ENCODE results near the gene ENTR1. TPM values are rescaled to one million over a fixed set of nuclear protein-coding genes. Genes with fewer than 3 reads are reported as not detected.

Gene ENTR1
- total RNA-seq, 4 donors from 2014 or later = 19.5 to 44.0 (median 21.2) TPM

DNA sequence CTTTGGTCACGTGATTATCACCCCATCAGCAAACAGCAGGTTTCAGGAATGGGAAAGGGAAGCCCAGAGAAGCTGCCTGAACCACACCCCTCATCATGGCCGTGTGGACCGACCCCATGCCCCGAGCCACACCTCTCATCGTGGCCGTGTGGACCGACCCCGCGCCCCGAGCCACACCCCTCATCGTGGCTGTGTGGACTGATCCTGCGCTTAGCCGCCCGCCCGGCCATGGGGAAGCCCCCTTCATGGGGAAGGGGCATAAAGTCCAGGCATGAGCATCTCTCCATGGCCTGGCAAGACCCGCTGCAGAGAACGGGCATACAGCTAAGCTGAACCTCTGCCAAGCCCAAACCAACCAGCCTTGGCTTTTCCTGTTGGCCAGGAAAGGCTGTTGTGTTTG lies 16.9 kb downstream of the ENTR1 start:
- H3K4me1 ChIP-seq = no peaks in the 10 kb centered on the region
- H3K4me3 ChIP-seq = no peak overlapping the region
- DNase-seq = no peak
- H3K27ac ChIP-seq = no peak overlapping the region
- no peaks in the 10 kb centered on the region for H3K36me3 ChIP-seq
- TF ChIP-seq, protein P1, sequence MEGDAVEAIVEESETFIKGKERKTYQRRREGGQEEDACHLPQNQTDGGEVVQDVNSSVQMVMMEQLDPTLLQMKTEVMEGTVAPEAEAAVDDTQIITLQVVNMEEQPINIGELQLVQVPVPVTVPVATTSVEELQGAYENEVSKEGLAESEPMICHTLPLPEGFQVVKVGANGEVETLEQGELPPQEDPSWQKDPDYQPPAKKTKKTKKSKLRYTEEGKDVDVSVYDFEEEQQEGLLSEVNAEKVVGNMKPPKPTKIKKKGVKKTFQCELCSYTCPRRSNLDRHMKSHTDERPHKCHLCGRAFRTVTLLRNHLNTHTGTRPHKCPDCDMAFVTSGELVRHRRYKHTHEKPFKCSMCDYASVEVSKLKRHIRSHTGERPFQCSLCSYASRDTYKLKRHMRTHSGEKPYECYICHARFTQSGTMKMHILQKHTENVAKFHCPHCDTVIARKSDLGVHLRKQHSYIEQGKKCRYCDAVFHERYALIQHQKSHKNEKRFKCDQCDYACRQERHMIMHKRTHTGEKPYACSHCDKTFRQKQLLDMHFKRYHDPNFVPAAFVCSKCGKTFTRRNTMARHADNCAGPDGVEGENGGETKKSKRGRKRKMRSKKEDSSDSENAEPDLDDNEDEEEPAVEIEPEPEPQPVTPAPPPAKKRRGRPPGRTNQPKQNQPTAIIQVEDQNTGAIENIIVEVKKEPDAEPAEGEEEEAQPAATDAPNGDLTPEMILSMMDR (IDR thresholded peaks at IDR 0.05) = no peak
- TF ChIP-seq POLR2A (IDR thresholded peaks at IDR 0.05) = no peak
- intact Hi-C loops (cut with DNase I; ENCODE audit: low total_unique reads) = no loop called here
- H3K9me3 ChIP-seq = no peaks in the 10 kb centered on the region
- no peaks in the 10 kb centered on the region for H3K27me3 ChIP-seq

DNA sequence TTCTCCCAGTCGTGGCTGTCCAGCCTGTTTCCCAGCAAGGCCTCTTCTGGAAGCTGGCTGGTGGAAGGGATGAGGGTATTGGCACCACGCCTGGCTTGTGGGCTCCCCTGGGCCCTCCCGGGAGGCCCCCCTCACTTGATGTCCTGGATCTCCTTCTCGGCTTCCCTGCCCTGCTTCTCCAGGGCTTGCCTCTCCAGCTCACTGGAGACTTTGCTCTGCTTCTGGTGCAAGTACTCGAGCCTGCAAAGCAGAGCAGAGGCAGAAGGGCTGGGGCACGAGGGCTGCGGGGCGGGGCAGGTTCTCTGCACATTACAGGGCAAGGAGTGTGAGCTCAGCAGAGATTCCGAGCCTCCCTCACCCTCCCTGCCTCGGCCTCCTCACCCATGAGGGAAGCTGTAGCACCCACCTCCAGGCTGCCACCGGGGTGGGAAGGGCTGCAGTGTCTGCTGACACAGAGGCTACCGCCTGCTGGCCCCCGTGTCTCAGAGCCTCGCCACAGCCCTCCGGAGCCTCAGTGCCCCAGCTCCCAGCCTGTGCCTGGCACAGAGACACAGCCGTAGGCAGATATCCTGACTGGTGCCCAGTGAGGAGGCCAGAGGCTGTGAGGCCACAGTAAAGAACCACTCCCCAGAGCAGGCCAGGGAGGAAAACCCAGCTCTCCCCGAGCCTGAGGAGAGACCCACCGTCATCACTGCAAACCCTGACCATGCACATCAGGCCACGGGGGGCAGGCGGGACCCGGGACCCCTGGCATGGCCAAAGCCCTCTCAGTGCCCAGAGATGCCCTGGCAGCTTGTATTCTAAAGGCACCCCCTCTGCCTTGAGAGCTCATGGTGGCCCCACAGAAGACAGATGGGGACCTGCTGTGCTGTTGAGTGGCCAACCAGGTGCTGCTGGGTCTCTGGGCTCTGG lies 17.6 kb downstream of the ENTR1 start:
- H3K27me3 ChIP-seq = no peaks in the 10 kb centered on the region
- no peak overlapping the region for H3K27ac ChIP-seq
- DNase-seq = no peak
- intact Hi-C loops (cut with DNase I; ENCODE audit: low total_unique reads) = no loop called here
- TF ChIP-seq POLR2A (IDR thresholded peaks at IDR 0.05) = no peak
- TF ChIP-seq, protein P1 (IDR thresholded peaks at IDR 0.05) = no peak
- H3K4me3 ChIP-seq = no peak overlapping the region
- no peaks in the 10 kb centered on the region for H3K9me3 ChIP-seq
- H3K36me3 ChIP-seq = no peaks in the 10 kb centered on the region
- no peaks in the 10 kb centered on the region for H3K4me1 ChIP-seq

DNA sequence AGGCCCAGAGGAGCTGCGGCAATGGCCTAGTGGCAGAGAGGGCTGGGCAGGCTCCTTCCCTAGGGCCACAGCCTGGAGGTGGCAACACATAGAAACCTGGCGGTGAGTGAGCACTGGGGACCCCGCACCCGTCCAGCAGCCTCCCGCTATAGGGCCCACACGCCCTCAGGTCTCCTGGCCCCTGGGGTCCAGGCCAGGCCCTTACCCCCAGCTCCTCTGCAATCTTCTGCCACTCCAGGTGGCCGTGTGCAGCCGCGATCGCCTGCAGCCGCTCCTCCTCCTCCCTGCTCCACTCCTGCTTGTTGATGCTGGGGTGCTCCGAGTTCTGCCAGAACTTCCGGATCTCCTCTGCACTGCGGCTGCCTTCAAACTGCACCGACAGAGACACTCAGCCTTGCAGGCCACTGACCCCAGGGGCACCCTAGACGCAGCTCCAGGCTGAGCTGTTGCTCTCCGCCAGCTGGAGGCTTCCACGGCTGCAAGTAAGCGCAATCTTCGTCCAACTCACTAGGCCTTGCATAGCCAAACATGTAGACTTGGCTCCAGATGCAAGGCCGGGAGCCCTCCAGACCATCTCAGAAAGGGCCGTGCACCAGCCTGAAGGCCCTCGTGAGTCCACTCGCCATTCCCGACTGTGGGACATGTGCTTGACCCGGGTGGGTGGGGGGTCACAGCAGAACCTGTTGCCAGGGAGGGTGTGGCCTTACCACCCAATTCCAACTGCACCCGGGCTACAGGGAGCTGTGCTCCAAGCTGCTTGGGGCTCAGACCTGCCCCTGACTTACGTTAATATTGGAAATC lies 18.5 kb downstream of the ENTR1 start:
- H3K36me3 ChIP-seq = no peaks in the 10 kb centered on the region
- no peaks in the 10 kb centered on the region for H3K4me1 ChIP-seq
- DNase-seq = no peak
- H3K4me3 ChIP-seq = no peak overlapping the region
- H3K9me3 ChIP-seq = no peaks in the 10 kb centered on the region
- intact Hi-C loops (cut with DNase I; ENCODE audit: low total_unique reads) = no loop called here
- TF ChIP-seq, protein P1 (IDR thresholded peaks at IDR 0.05) = no peak
- TF ChIP-seq POLR2A (IDR thresholded peaks at IDR 0.05) = no peak
- H3K27me3 ChIP-seq = no peaks in the 10 kb centered on the region
- H3K27ac ChIP-seq = no peak overlapping the region

DNA sequence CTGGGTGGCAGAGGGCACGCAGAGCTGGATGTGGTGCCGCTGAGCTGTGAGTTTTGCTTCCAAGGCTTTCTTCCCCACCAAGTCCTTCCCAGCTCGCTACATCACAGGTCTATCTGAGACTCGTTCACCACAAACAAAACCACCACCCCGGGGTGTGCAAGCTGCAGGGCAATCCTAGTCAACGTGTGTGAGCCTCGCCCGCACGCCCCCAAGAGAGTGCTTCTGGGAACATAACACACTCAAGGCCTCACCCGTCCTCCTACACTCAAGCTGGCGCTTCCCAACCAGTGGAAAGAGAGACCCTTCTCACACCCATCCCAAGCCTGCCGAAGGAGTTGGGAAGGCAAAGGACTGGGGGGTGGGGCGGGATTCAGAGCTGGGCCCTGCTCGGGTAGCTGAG lies 21.0 kb downstream of the ENTR1 start:
- Histone ChIP-seq H3K27ac (no peak overlapping the region), H3K4me1 (no peaks in the 10 kb centered on the region), H3K4me3 (no peak overlapping the region), H3K9me3 (no peaks in the 10 kb centered on the region), H3K36me3 (no peaks in the 10 kb centered on the region), H3K27me3 (no peaks in the 10 kb centered on the region)
- intact Hi-C loops (cut with DNase I; ENCODE audit: low total_unique reads) = no loop called here
- no peak for DNase-seq
- TF ChIP-seq POLR2A (IDR thresholded peaks at IDR 0.05) = no peak
- TF ChIP-seq, protein P1 (IDR thresholded peaks at IDR 0.05) = no peak

DNA sequence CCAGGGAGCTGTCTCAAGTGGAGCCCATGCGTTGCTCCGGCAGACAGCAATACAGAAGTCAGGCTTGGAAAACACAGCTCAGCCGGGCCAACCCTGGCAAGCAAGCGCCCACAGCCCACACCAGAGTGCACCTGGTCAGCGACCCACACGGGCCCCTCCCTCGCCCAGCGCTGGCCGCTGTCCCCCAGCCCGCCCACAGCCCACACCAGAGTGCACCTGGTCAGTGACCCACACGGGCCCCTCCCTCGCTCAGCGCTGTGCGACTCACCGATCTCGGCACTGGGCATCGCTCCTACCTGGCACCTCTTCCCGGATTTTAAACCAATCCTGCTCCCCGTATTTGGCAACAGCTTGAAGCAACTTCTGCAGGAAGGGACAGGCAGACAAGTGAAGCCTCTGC lies 23.2 kb downstream of the ENTR1 start:
- no peak for DNase-seq
- no peaks in the 10 kb centered on the region for H3K36me3 ChIP-seq

More for the DNA sequence above, 23.2 kb downstream of the ENTR1 start:
- intact Hi-C loops (cut with DNase I; ENCODE audit: low total_unique reads) = no loop called here
- Histone ChIP-seq H3K9me3 (no peaks in the 10 kb centered on the region), H3K4me3 (no peak overlapping the region), H3K27me3 (no peaks in the 10 kb centered on the region), H3K27ac (no peak overlapping the region), H3K4me1 (no peaks in the 10 kb centered on the region)
- TF ChIP-seq, protein P1 (IDR thresholded peaks at IDR 0.05) = no peak
- no peak for TF ChIP-seq POLR2A (IDR thresholded peaks at IDR 0.05)

All from uterus (tissue), 4 donors.